ENCODE measurements around the gene PCDHGC5.

The PCDHGC5 gene

GRCh38 chr5:141521244-141521781 is 32.4 kb downstream of the PCDHGC5 start:
- no peak for TF ChIP-seq TAF1 (IDR thresholded peaks at IDR 0.05; ENCODE audit: borderline replicate concordance, insufficient read depth, low read length)
- TF ChIP-seq SIN3A (IDR thresholded peaks at IDR 0.05; ENCODE audit: borderline replicate concordance, insufficient read depth, low read length) = peak; percentile 69; the same call in 1 of the 2 replicates
- peak in 1 of 2 experiments; percentile 57; a peak in 1 of 4 replicates for TF ChIP-seq REST (IDR thresholded peaks at IDR 0.05; ENCODE audit: insufficient read depth in 1 of 2, low read depth in 2 of 2, low read length in 2 of 2)
- peak; percentile 74 for TF ChIP-seq FOXP2 (optimal IDR thresholded peaks at IDR 0.05; ENCODE audit: borderline replicate concordance, extremely low read depth, extremely low read length, insufficient read depth)
- TF ChIP-seq POLR2AphosphoS5 (IDR thresholded peaks at IDR 0.05; ENCODE audit: low read depth, low read length) = peak; percentile 80

- TF ChIP-seq TAF1 (IDR thresholded peaks at IDR 0.05; ENCODE audit: borderline replicate concordance, insufficient read depth, low read length) = no peak
- no peak for TF ChIP-seq SIN3A (IDR thresholded peaks at IDR 0.05; ENCODE audit: borderline replicate concordance, insufficient read depth, low read length)
- no peak for TF ChIP-seq REST (IDR thresholded peaks at IDR 0.05; ENCODE audit: insufficient read depth in 1 of 2, low read depth in 2 of 2, low read length in 2 of 2)
- no peak for TF ChIP-seq FOXP2 (optimal IDR thresholded peaks at IDR 0.05; ENCODE audit: borderline replicate concordance, extremely low read depth, extremely low read length, insufficient read depth)
- no peak for TF ChIP-seq POLR2AphosphoS5 (IDR thresholded peaks at IDR 0.05; ENCODE audit: low read depth, low read length)
Observed at GRCh38 chr5:141522301-141522700, 33.4 kb downstream of the PCDHGC5 start.

- TF ChIP-seq FOXP2 (optimal IDR thresholded peaks at IDR 0.05; ENCODE audit: borderline replicate concordance, extremely low read depth, extremely low read length, insufficient read depth) (no peak), SIN3A (IDR thresholded peaks at IDR 0.05; ENCODE audit: borderline replicate concordance, insufficient read depth, low read length) (no peak), REST (IDR thresholded peaks at IDR 0.05; ENCODE audit: insufficient read depth in 1 of 2, low read depth in 2 of 2, low read length in 2 of 2) (no peak), POLR2AphosphoS5 (IDR thresholded peaks at IDR 0.05; ENCODE audit: low read depth, low read length) (no peak), TAF1 (IDR thresholded peaks at IDR 0.05; ENCODE audit: borderline replicate concordance, insufficient read depth, low read length) (no peak)
Observed at GRCh38 chr5:141523991-141524390, 35.1 kb downstream of the PCDHGC5 start.

GRCh38 chr5:141524604-141525597 is 36.0 kb downstream of the PCDHGC5 start:
- TF ChIP-seq SIN3A (IDR thresholded peaks at IDR 0.05; ENCODE audit: borderline replicate concordance, insufficient read depth, low read length) (peak; percentile 50; the same call in 1 of the 2 replicates), FOXP2 (optimal IDR thresholded peaks at IDR 0.05; ENCODE audit: borderline replicate concordance, extremely low read depth, extremely low read length, insufficient read depth) (peak; percentile 95), TAF1 (IDR thresholded peaks at IDR 0.05; ENCODE audit: borderline replicate concordance, insufficient read depth, low read length) (peak; percentile 39; the same call in 1 of the 2 replicates), POLR2AphosphoS5 (IDR thresholded peaks at IDR 0.05; ENCODE audit: low read depth, low read length) (peak; percentile 24; the same call in 1 of the 2 replicates), REST (IDR thresholded peaks at IDR 0.05; ENCODE audit: insufficient read depth in 1 of 2, low read depth in 2 of 2, low read length in 2 of 2) (0 out of 4 replicates have a peak, but pooled peaks of 1 of the 2 experiments have one; percentile 13)
